ENCODE data around the gene SLC10A7. TPM values are rescaled to one million over a fixed set of nuclear protein-coding genes. Genes with fewer than 3 reads are reported as not detected.

SLC10A7 gene
- total and polyA plus RNA-seq, 12 donors, result 1.7 to 27.5 (median 13.0) TPM

DNA sequence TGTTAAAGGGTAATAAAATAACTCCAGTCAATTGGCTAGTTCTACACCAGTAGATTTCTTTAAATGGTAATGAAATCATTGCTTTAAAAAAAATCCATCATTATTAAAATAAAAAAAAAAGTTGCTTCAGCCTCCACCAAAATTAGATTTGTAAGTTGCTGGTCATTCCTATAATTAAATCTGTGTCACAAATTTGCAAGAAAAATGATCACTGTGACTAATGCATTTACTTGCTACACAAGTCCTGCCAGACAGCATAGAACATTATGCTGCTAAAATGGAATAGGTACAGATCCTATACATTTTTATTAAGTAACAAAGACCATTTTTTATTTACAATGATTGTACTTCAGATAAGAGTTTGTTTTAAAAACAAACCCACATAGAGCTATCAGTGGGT lies 85.8 kb downstream of the SLC10A7 start:
- intact Hi-C loops (cut with DNase I), result no loop called here
- DNase-seq, result no peak

DNA sequence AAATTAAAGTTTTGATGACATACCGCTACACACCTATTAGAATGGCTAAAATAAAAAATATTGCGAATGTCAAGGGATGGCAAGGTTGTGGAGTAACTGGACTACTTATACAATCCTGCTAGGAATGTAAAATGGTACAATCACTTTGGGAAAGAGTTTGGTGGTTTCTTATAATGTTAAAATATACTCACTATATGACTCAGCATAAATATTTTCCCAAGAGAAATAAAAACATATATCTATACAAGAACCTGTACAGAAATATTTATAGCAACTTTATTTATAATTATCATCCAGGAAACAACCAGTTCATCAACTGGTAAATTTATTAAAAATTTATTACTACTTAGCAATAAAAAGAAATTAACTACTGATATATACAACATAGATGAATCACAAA lies 89.7 kb downstream of the SLC10A7 start:
- Histone ChIP-seq H3K36me3 (replicated peaks in 1 of 2) (no peaks in the 10 kb centered on the region), H3K27ac (no peak overlapping the region), H3K27me3 (no peaks in the 10 kb centered on the region), H3K9me3 (replicated peaks in 1 of 3) (no peaks in the 10 kb centered on the region), H3K4me3 (no peak overlapping the region), H3K4me1 (replicated peaks in 1 of 2) (peaks cover 0 to 5% of the 10 kb centered on the region in 2 donors)
- no peak for DNase-seq
- intact Hi-C loops (cut with DNase I), result no loop called here
- TF ChIP-seq, protein P1, sequence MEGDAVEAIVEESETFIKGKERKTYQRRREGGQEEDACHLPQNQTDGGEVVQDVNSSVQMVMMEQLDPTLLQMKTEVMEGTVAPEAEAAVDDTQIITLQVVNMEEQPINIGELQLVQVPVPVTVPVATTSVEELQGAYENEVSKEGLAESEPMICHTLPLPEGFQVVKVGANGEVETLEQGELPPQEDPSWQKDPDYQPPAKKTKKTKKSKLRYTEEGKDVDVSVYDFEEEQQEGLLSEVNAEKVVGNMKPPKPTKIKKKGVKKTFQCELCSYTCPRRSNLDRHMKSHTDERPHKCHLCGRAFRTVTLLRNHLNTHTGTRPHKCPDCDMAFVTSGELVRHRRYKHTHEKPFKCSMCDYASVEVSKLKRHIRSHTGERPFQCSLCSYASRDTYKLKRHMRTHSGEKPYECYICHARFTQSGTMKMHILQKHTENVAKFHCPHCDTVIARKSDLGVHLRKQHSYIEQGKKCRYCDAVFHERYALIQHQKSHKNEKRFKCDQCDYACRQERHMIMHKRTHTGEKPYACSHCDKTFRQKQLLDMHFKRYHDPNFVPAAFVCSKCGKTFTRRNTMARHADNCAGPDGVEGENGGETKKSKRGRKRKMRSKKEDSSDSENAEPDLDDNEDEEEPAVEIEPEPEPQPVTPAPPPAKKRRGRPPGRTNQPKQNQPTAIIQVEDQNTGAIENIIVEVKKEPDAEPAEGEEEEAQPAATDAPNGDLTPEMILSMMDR (IDR thresholded peaks at IDR 0.05), result no peak
- TF ChIP-seq POLR2A (IDR thresholded peaks at IDR 0.05), result no peak
- 96 to 99% (median 97%) methylated on average over 2 of the region's 2 CpGs for WGBS, 4 donors

More for the DNA sequence above, 85.8 kb downstream of the SLC10A7 start:
- TF ChIP-seq POLR2A (IDR thresholded peaks at IDR 0.05), result no peak
- TF ChIP-seq, protein P1 (IDR thresholded peaks at IDR 0.05), result no peak
- Histone ChIP-seq H3K4me3 (no peak overlapping the region), H3K27me3 (no peaks in the 10 kb centered on the region), H3K36me3 (replicated peaks in 1 of 2) (no peaks in the 10 kb centered on the region), H3K27ac (no peak overlapping the region), H3K4me1 (replicated peaks in 1 of 2) (peaks cover 0 to 5% of the 10 kb centered on the region in 2 donors), H3K9me3 (replicated peaks in 1 of 3) (no peaks in the 10 kb centered on the region)

DNA sequence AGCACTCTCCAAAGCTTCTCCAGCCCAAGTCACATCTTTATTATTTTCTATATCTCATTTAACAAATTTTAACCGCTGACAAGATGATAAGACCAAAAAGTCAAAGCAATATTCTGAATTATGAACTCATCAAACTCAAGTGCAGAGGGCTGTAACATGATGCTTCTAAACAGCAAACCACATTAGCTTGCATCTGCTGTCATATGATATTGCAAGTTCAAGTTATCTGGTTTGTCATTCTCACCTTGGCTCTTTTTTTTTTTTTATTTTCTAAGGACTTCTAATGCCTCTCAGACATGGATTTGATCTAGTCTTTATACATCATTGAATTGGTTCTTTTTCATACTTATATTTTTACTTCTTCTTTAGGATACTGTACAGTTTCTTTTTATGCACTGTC lies 93.4 kb downstream of the SLC10A7 start:
- Histone ChIP-seq H3K36me3 (replicated peaks in 1 of 2) (no peaks in the 10 kb centered on the region), H3K9me3 (replicated peaks in 1 of 3) (no peaks in the 10 kb centered on the region), H3K4me3 (no peak overlapping the region), H3K27me3 (no peaks in the 10 kb centered on the region), H3K4me1 (replicated peaks in 1 of 2) (no peaks in the 10 kb centered on the region), H3K27ac (no peak overlapping the region)
- DNase-seq, result no peak
- intact Hi-C loops (cut with DNase I), result no loop called here
- TF ChIP-seq POLR2A (IDR thresholded peaks at IDR 0.05), result no peak
- TF ChIP-seq, protein P1 (IDR thresholded peaks at IDR 0.05), result no peak
- WGBS, 4 donors, result 84 to 92% (median 91%) methylated on average over 1 of the region's 1 CpG

DNA sequence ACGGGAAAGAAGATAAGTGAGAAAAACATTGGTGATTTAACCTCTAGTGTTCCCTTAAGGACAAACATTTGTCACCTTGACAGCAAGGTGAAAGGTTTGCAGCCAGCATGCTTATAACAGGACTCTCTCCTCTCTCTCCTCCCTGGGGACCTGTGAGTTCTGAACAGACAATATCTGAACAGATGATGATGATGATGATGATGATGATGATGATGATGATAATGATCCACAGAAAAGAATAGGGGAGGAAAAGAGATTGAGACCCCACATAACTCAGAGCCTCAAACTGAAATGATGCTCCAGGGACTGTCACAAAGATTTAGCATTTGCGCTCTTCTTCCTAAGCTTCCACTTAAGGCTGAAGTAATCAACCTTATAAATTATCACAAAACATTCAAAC lies 103.9 kb downstream of the SLC10A7 start:
- intact Hi-C loops (cut with DNase I), result no loop called here
- Histone ChIP-seq H3K4me3 (no peak overlapping the region), H3K27me3 (no peaks in the 10 kb centered on the region)

More for the DNA sequence above, 103.9 kb downstream of the SLC10A7 start:
- no peak overlapping the region for H3K27ac ChIP-seq
- H3K4me1 ChIP-seq (replicated peaks in 1 of 2), result no peaks in the 10 kb centered on the region
- no peaks in the 10 kb centered on the region for H3K9me3 ChIP-seq (replicated peaks in 1 of 3)
- no peak for TF ChIP-seq POLR2A (IDR thresholded peaks at IDR 0.05)
- TF ChIP-seq, protein P1 (IDR thresholded peaks at IDR 0.05), result no peak
- 62 to 65% (median 64%) methylated on average over 2 of the region's 2 CpGs for WGBS, 4 donors
- H3K36me3 ChIP-seq (replicated peaks in 1 of 2), result no peaks in the 10 kb centered on the region
- no peak for DNase-seq

All from adrenal gland (tissue), 12 donors.